ENCODE data around the gene USP14.

Gene USP14

GRCh38 chr18:213505-213904 is 55.1 kb downstream of the USP14 start:
- Histone ChIP-seq H3K9ac (ENCODE audit: low read depth, low read length) (no peak overlapping the region), H3K4me1 (ENCODE audit: insufficient read depth, low read length) (peaks cover 9% of the 10 kb centered on the region), H3K27me3 (ENCODE audit: insufficient read depth, low read length) (no peaks in the 10 kb centered on the region), H3K36me3 (ENCODE audit: insufficient read depth, low read depth, low read length) (peaks cover 95% of the 10 kb centered on the region), H3K9me3 (ENCODE audit: insufficient read depth, low read depth, low read length) (peaks cover 10% of the 10 kb centered on the region; the same call in 1 of the 2 replicates), H3K27ac (ENCODE audit: low read length) (no peak overlapping the region), H3K4me3 (ENCODE audit: low read length) (no peak overlapping the region)

DNA sequence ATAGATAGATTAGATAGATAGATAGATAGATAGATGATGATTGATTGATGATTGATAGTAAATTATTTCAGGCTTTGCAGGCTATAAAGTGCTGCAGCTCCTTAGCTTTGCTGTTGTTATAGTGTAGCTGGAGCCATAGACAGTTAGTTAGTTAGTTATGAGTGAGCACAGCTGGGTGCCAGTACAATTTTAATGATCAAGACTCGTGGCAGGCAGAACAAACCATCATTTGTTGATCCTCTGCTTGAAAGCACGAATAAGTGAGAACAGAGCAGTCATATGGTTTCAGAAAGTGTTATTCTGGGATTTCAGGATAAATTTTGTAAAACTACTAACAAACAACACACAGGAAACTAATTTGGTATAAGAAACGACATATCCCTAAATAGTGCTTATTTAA is 55.6 kb downstream of the USP14 start:
- no peak overlapping the region for H3K9ac ChIP-seq (ENCODE audit: low read depth, low read length)
- H3K27ac ChIP-seq (ENCODE audit: low read length), result no peak overlapping the region
- H3K4me1 ChIP-seq (ENCODE audit: insufficient read depth, low read length), result peaks cover 8% of the 10 kb centered on the region
- H3K9me3 ChIP-seq (ENCODE audit: insufficient read depth, low read depth, low read length), result peaks cover 14% of the 10 kb centered on the region; the same call in 1 of the 2 replicates
- peaks cover 99% of the 10 kb centered on the region for H3K36me3 ChIP-seq (ENCODE audit: insufficient read depth, low read depth, low read length)
- no peak overlapping the region for H3K4me3 ChIP-seq (ENCODE audit: low read length)
- H3K27me3 ChIP-seq (ENCODE audit: insufficient read depth, low read length), result no peaks in the 10 kb centered on the region

DNA sequence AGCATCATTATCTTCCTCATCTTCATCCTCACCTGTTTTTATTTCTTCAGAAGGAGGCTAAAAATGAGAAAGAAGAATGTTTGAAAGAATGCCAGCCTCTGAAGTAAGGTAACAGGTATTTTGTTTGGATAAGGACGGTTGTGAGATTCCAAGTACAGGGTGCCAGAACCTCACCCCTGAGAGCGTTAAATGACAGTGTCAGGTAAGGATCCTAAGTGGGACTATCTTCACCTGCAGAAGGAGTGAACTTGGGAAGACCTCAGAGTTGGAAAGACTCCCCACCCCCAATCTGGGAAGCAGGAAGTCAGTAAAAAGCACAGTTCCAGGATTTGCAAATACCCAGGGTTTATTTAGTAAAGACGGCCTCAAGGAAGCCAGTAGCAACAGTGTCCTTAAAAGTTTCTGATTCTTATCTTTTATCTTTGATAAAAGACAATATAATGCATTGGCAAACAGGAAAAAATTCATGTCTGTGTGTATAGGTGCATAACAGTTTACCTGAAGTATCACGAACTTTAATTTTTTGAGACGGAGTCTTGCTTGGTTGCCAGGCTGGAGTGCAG is 57.2 kb downstream of the USP14 start:
- no peak overlapping the region for H3K9ac ChIP-seq (ENCODE audit: low read depth, low read length)
- no peak overlapping the region for H3K4me3 ChIP-seq (ENCODE audit: low read length)
- H3K27ac ChIP-seq (ENCODE audit: low read length), result no peak overlapping the region
- no peaks in the 10 kb centered on the region for H3K27me3 ChIP-seq (ENCODE audit: insufficient read depth, low read length)
- peaks cover 94% of the 10 kb centered on the region for H3K36me3 ChIP-seq (ENCODE audit: insufficient read depth, low read depth, low read length)
- H3K9me3 ChIP-seq (ENCODE audit: insufficient read depth, low read depth, low read length), result peaks cover 22% of the 10 kb centered on the region; the same call in 1 of the 2 replicates
- no peaks in the 10 kb centered on the region; the same call in 1 of the 2 replicates for H3K4me1 ChIP-seq (ENCODE audit: insufficient read depth, low read length)

GRCh38 chr18:217532-218336 is 59.4 kb downstream of the USP14 start:
- Histone ChIP-seq H3K4me1 (ENCODE audit: insufficient read depth, low read length) (no peaks in the 10 kb centered on the region), H3K4me3 (ENCODE audit: low read length) (no peak overlapping the region), H3K27me3 (ENCODE audit: insufficient read depth, low read length) (no peaks in the 10 kb centered on the region), H3K36me3 (ENCODE audit: insufficient read depth, low read depth, low read length) (peaks cover 92% of the 10 kb centered on the region), H3K27ac (ENCODE audit: low read length) (no peak overlapping the region), H3K9me3 (ENCODE audit: insufficient read depth, low read depth, low read length) (peaks cover 22% of the 10 kb centered on the region; the same call in 1 of the 2 replicates), H3K9ac (ENCODE audit: low read depth, low read length) (no peak overlapping the region)

DNA sequence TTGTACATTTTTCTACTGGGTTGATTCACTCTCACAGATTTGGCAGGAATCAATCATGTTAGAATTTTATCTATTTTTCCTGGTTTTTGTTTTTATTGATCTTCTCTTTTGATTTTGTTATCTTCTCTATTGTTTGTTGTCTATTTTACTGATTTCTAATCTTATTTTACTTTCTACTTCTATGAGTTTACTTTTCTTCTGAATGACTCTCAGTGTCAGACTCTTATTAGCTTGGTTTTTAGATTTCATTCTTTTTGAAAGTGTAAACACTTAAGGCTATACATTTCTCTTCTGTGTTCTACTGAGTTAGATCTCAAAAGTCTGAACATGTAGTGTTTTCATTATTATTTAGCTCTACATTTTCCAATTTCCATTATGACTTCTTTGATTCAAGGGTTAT is 62.4 kb downstream of the USP14 start:
- peaks cover 92% of the 10 kb centered on the region for H3K36me3 ChIP-seq (ENCODE audit: insufficient read depth, low read depth, low read length)

GRCh38 chr18:225745-226144 is 67.4 kb downstream of the USP14 start:
- no peaks in the 10 kb centered on the region for H3K27me3 ChIP-seq (ENCODE audit: insufficient read depth, low read length)
- no peak overlapping the region for H3K27ac ChIP-seq (ENCODE audit: low read length)
- peaks cover 78% of the 10 kb centered on the region for H3K36me3 ChIP-seq (ENCODE audit: insufficient read depth, low read depth, low read length)
- no peaks in the 10 kb centered on the region for H3K4me1 ChIP-seq (ENCODE audit: insufficient read depth, low read length)
- no peak overlapping the region for H3K9ac ChIP-seq (ENCODE audit: low read depth, low read length)
- H3K4me3 ChIP-seq (ENCODE audit: low read length), result no peak overlapping the region
- H3K9me3 ChIP-seq (ENCODE audit: insufficient read depth, low read depth, low read length), result no peaks in the 10 kb centered on the region

More for the DNA sequence above, 62.4 kb downstream of the USP14 start:
- Histone ChIP-seq H3K4me3 (ENCODE audit: low read length) (no peak overlapping the region), H3K9me3 (ENCODE audit: insufficient read depth, low read depth, low read length) (peaks cover 22% of the 10 kb centered on the region; the same call in 1 of the 2 replicates), H3K9ac (ENCODE audit: low read depth, low read length) (no peak overlapping the region), H3K27ac (ENCODE audit: low read length) (no peak overlapping the region), H3K4me1 (ENCODE audit: insufficient read depth, low read length) (no peaks in the 10 kb centered on the region), H3K27me3 (ENCODE audit: insufficient read depth, low read length) (no peaks in the 10 kb centered on the region)

- no peak overlapping the region for H3K9ac ChIP-seq (ENCODE audit: low read depth, low read length)
- no peaks in the 10 kb centered on the region for H3K4me1 ChIP-seq (ENCODE audit: insufficient read depth, low read length)
- H3K27me3 ChIP-seq (ENCODE audit: insufficient read depth, low read length), result no peaks in the 10 kb centered on the region
- no peak overlapping the region for H3K27ac ChIP-seq (ENCODE audit: low read length)
- no peak overlapping the region for H3K4me3 ChIP-seq (ENCODE audit: low read length)
- H3K9me3 ChIP-seq (ENCODE audit: insufficient read depth, low read depth, low read length), result no peaks in the 10 kb centered on the region
- H3K36me3 ChIP-seq (ENCODE audit: insufficient read depth, low read depth, low read length), result peaks cover 70% of the 10 kb centered on the region
Observed at GRCh38 chr18:227374-227773, 69.0 kb downstream of the USP14 start.

GRCh38 chr18:227902-228301 is 69.5 kb downstream of the USP14 start:
- no peak overlapping the region for H3K4me3 ChIP-seq (ENCODE audit: low read length)
- no peak overlapping the region for H3K9ac ChIP-seq (ENCODE audit: low read depth, low read length)
- peaks cover 64% of the 10 kb centered on the region for H3K36me3 ChIP-seq (ENCODE audit: insufficient read depth, low read depth, low read length)
- H3K27ac ChIP-seq (ENCODE audit: low read length), result no peak overlapping the region
- no peaks in the 10 kb centered on the region for H3K4me1 ChIP-seq (ENCODE audit: insufficient read depth, low read length)
- H3K9me3 ChIP-seq (ENCODE audit: insufficient read depth, low read depth, low read length), result no peaks in the 10 kb centered on the region
- no peaks in the 10 kb centered on the region for H3K27me3 ChIP-seq (ENCODE audit: insufficient read depth, low read length)

- H3K4me3 ChIP-seq (ENCODE audit: low read length), result no peak overlapping the region
- no peaks in the 10 kb centered on the region for H3K27me3 ChIP-seq (ENCODE audit: insufficient read depth, low read length)
- H3K9ac ChIP-seq (ENCODE audit: low read depth, low read length), result no peak overlapping the region
- no peak overlapping the region for H3K27ac ChIP-seq (ENCODE audit: low read length)
- peaks cover 58% of the 10 kb centered on the region for H3K36me3 ChIP-seq (ENCODE audit: insufficient read depth, low read depth, low read length)
- no peaks in the 10 kb centered on the region for H3K4me1 ChIP-seq (ENCODE audit: insufficient read depth, low read length)
- H3K9me3 ChIP-seq (ENCODE audit: insufficient read depth, low read depth, low read length), result no peaks in the 10 kb centered on the region
Observed at GRCh38 chr18:228586-228985, 70.2 kb downstream of the USP14 start.

- no peaks in the 10 kb centered on the region for H3K4me1 ChIP-seq (ENCODE audit: insufficient read depth, low read length)
- H3K27me3 ChIP-seq (ENCODE audit: insufficient read depth, low read length), result no peaks in the 10 kb centered on the region
Observed at GRCh38 chr18:231563-231962, 73.2 kb downstream of the USP14 start.

DNA sequence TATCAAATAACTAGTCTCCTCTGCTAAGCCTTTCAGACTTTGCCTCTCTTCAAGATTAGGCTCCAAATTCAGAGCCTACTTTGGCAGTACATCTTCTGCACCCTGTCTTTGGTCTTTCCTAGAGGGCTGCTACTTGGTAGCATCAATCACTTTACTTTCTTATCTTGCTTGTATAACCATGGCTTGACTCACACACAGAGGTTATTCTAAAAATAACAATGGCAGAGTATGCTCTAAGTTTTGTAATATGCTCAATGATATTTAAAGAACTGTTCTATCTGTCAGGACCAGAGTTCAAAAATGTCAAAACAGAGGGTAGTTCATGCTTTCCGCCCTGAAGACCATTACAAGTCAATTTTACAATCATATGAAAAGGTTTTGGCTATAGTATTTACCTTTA is 81.8 kb downstream of the USP14 start:
- H3K27me3 ChIP-seq (ENCODE audit: insufficient read depth, low read length), result no peaks in the 10 kb centered on the region
- H3K27ac ChIP-seq (ENCODE audit: low read length), result no peak overlapping the region
- no peaks in the 10 kb centered on the region for H3K9me3 ChIP-seq (ENCODE audit: insufficient read depth, low read depth, low read length)
- no peak overlapping the region for H3K4me3 ChIP-seq (ENCODE audit: low read length)
- H3K4me1 ChIP-seq (ENCODE audit: insufficient read depth, low read length), result no peaks in the 10 kb centered on the region
- peaks cover 64% of the 10 kb centered on the region for H3K36me3 ChIP-seq (ENCODE audit: insufficient read depth, low read depth, low read length)
- H3K9ac ChIP-seq (ENCODE audit: low read depth, low read length), result no peak overlapping the region

More at GRCh38 chr18:231563-231962, 73.2 kb downstream of the USP14 start:
- peaks cover 28% of the 10 kb centered on the region for H3K36me3 ChIP-seq (ENCODE audit: insufficient read depth, low read depth, low read length)
- no peak overlapping the region for H3K27ac ChIP-seq (ENCODE audit: low read length)
- H3K4me3 ChIP-seq (ENCODE audit: low read length), result no peak overlapping the region
- no peak overlapping the region for H3K9ac ChIP-seq (ENCODE audit: low read depth, low read length)
- no peaks in the 10 kb centered on the region for H3K9me3 ChIP-seq (ENCODE audit: insufficient read depth, low read depth, low read length)

GRCh38 chr18:245282-245847 is 87.0 kb downstream of the USP14 start:
- H3K27ac ChIP-seq (ENCODE audit: low read length), result no peak overlapping the region
- no peaks in the 10 kb centered on the region for H3K9me3 ChIP-seq (ENCODE audit: insufficient read depth, low read depth, low read length)
- no peaks in the 10 kb centered on the region for H3K27me3 ChIP-seq (ENCODE audit: insufficient read depth, low read length)
- H3K4me3 ChIP-seq (ENCODE audit: low read length), result no peak overlapping the region
- no peaks in the 10 kb centered on the region for H3K4me1 ChIP-seq (ENCODE audit: insufficient read depth, low read length)
- H3K9ac ChIP-seq (ENCODE audit: low read depth, low read length), result no peak overlapping the region
- H3K36me3 ChIP-seq (ENCODE audit: insufficient read depth, low read depth, low read length), result peaks cover 93% of the 10 kb centered on the region
